B cell (primary cell): ENCODE results near the gene SYNE4.

Source experiments
- CTCF ChIP-seq: fragments of 200-600 bp; IDR thresholded peaks from one replicate; pipeline ENCODE4 v1.8.0; 2022; ENCODE audit warnings: antibody characterized with exemption, mild to moderate bottlenecking
- EZH2 ChIP-seq: IDR thresholded peaks from 2 replicates; pipeline ENCODE4 v1.6.1; 2012; ENCODE audit warnings: borderline replicate concordance, low read depth, mild to moderate bottlenecking, moderate library complexity, low read length; ENCODE audit not compliant: insufficient read depth, poor library complexity, severe bottlenecking

- TF ChIP-seq EZH2 (no peak), CTCF (no peak)
These were observed 10.6 kb upstream of the SYNE4 start for GRCh38 chr19:36019061-36019670.
